ENCODE measurements around the gene ECPAS.
"Not testable (repeated sequence)": the region's sequence is repeated elsewhere in the genome, so short reads cannot be mapped to it uniquely, and the experiment has no call there.

Gene ECPAS

DNA sequence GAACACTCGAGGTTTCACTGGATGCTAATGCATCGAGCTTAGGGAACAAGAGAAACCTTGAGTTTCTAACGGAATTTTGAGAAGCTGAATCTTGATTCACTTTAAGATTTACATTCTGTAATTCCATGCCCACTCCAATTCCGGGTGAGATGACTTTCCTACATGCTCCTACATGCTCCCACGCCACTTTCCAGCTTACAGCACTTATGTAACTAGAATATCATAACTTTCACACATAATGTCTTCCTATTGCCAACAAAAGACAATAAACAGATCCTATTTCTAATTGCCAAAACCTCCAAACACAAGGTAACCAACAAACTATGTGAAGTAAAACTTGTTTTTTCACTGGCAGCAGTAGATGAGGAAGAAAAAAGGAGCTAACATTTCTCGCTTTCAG, 72.9 kb downstream of the ECPAS start:
- H2AFZ ChIP-seq (ENCODE audit: insufficient read depth, low read length, poor library complexity): no peak overlapping the region

DNA sequence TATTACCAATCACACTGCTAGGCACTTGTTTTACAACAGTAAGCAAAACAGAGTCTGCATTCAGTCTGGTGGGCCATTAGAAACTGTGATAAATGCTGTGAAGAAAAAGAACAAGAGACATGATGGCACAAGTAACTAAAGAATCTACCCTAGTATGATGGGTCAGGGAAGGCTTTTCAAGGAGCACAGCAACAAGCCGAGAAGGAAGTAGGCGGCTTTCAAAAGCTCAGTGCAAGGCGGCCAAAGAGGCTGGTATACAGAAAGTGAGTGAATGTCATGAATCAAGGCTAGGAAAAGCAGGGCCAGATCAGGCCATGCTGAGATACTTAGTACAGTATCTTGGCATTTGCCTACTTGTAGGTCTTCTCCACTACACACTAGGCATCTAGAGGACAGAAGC, 76.4 kb downstream of the ECPAS start:
- Histone ChIP-seq H3K79me2 (ENCODE audit: control insufficient read depth, insufficient read depth, low read length, poor library complexity) (no peaks in the 10 kb centered on the region), H3K14ac (ENCODE audit: low read length) (no peak overlapping the region), H3K36me3 (ENCODE audit: control insufficient read depth in 1 of 2, insufficient read depth in 2 of 2, low read length in 2 of 2) (peaks cover 16 to 27% of the 10 kb centered on the region in 2 experiments), H3K4ac (ENCODE audit: low read depth, low read length) (no peak overlapping the region), H2AFZ (ENCODE audit: insufficient read depth, low read length, poor library complexity) (no peak overlapping the region), H3K4me3 (ENCODE audit: low read depth, low read length) (no peak overlapping the region), H3K27ac (ENCODE audit: low read depth, low read length) (no peak overlapping the region), H3K79me1 (ENCODE audit: low read length) (no peaks in the 10 kb centered on the region), H3K4me1 (ENCODE audit: control insufficient read depth in 1 of 2, insufficient read depth in 2 of 2, low read length in 2 of 2) (no peaks in the 10 kb centered on the region), H2BK120ac (ENCODE audit: insufficient read depth, low read length, poor library complexity) (no peak overlapping the region), H2AK5ac (ENCODE audit: low read length) (no peak overlapping the region), H3K23ac (ENCODE audit: low read length) (no peak overlapping the region), H2BK5ac (ENCODE audit: low read depth, low read length, poor library complexity) (no peak overlapping the region), H3K18ac (ENCODE audit: low read length) (no peak overlapping the region), H3K9ac (ENCODE audit: low read length) (no peak overlapping the region), H4K91ac (ENCODE audit: low read depth, low read length) (no peak overlapping the region), H3K9me3 (ENCODE audit: insufficient read depth, low read depth, low read length) (peaks cover 2% of the 10 kb centered on the region), H3K27me3 (ENCODE audit: insufficient read depth, low read length) (no peaks in the 10 kb centered on the region), H2BK12ac (ENCODE audit: low read length) (no peak overlapping the region), H3K4me2 (ENCODE audit: low read length) (no peak overlapping the region), H4K8ac (ENCODE audit: low read depth, low read length) (no peak overlapping the region), H4K12ac (ENCODE audit: low read depth, low read length) (no peak overlapping the region)
- DNase-seq: no peak
- no CpG with 5 or more reads among the region's 3 CpGs for WGBS (ENCODE audit: extremely low coverage, insufficient coverage, insufficient read length)

More for the DNA sequence above, 72.9 kb downstream of the ECPAS start:
- no peak overlapping the region for H4K91ac ChIP-seq (ENCODE audit: low read depth, low read length)
- H3K79me1 ChIP-seq (ENCODE audit: low read length): no peaks in the 10 kb centered on the region
- no peaks in the 10 kb centered on the region for H3K4me1 ChIP-seq (ENCODE audit: control insufficient read depth in 1 of 2, insufficient read depth in 2 of 2, low read length in 2 of 2)
- no peak overlapping the region for H3K18ac ChIP-seq (ENCODE audit: low read length)
- no peak overlapping the region for H3K23ac ChIP-seq (ENCODE audit: low read length)
- no peak for DNase-seq
- H3K36me3 ChIP-seq (ENCODE audit: control insufficient read depth in 1 of 2, insufficient read depth in 2 of 2, low read length in 2 of 2): peaks cover 20 to 31% of the 10 kb centered on the region in 2 experiments
- no peak overlapping the region for H3K4me3 ChIP-seq (ENCODE audit: low read depth, low read length)
- no peak overlapping the region for H2AK5ac ChIP-seq (ENCODE audit: low read length)
- H2BK12ac ChIP-seq (ENCODE audit: low read length): no peak overlapping the region
- no peak overlapping the region for H2BK120ac ChIP-seq (ENCODE audit: insufficient read depth, low read length, poor library complexity)
- WGBS (ENCODE audit: extremely low coverage, insufficient coverage, insufficient read length): no CpG with 5 or more reads among the region's 6 CpGs
- H2BK5ac ChIP-seq (ENCODE audit: low read depth, low read length, poor library complexity): no peak overlapping the region
- H3K9me3 ChIP-seq (ENCODE audit: insufficient read depth, low read depth, low read length): no peaks in the 10 kb centered on the region
- H3K4ac ChIP-seq (ENCODE audit: low read depth, low read length): no peak overlapping the region
- H3K14ac ChIP-seq (ENCODE audit: low read length): no peak overlapping the region
- no peak overlapping the region for H3K9ac ChIP-seq (ENCODE audit: low read length)
- no peak overlapping the region for H3K27ac ChIP-seq (ENCODE audit: low read depth, low read length)
- no peaks in the 10 kb centered on the region for H3K79me2 ChIP-seq (ENCODE audit: control insufficient read depth, insufficient read depth, low read length, poor library complexity)
- no peaks in the 10 kb centered on the region for H3K27me3 ChIP-seq (ENCODE audit: insufficient read depth, low read length)
- H4K8ac ChIP-seq (ENCODE audit: low read depth, low read length): no peak overlapping the region
- no peak overlapping the region for H3K4me2 ChIP-seq (ENCODE audit: low read length)
- H4K12ac ChIP-seq (ENCODE audit: low read depth, low read length): no peak overlapping the region

DNA sequence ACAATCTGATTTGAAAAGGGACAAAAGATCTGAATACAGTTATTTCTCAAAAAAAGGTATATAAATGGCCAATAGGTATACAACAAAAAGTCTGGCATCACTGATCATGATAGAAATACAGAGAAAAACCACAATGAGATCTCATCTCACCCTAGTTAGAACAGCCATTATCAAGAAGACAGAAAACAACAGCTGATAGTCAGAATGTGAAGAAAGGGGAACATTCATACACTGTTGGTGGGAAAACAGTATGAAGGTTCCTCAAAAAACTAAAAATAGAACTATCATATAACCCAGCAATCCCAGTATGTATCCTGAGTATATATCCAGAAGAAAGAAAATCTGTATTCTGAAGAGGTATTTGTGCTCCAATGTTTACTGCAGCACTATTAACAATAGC, 78.5 kb downstream of the ECPAS start:
- H3K4ac ChIP-seq (ENCODE audit: low read depth, low read length): no peak overlapping the region
- no peaks in the 10 kb centered on the region for H3K79me1 ChIP-seq (ENCODE audit: low read length)
- H3K27ac ChIP-seq (ENCODE audit: low read depth, low read length): no peak overlapping the region
- no peak overlapping the region for H2BK5ac ChIP-seq (ENCODE audit: low read depth, low read length, poor library complexity)
- H2BK120ac ChIP-seq (ENCODE audit: insufficient read depth, low read length, poor library complexity): no peak overlapping the region
- H3K9me3 ChIP-seq (ENCODE audit: insufficient read depth, low read depth, low read length): peaks cover 2% of the 10 kb centered on the region
- H3K27me3 ChIP-seq (ENCODE audit: insufficient read depth, low read length): no peaks in the 10 kb centered on the region
- H3K36me3 ChIP-seq (ENCODE audit: control insufficient read depth in 1 of 2, insufficient read depth in 2 of 2, low read length in 2 of 2): peaks cover 16 to 19% of the 10 kb centered on the region in 2 experiments
- no peak overlapping the region for H3K14ac ChIP-seq (ENCODE audit: low read length)
- H3K23ac ChIP-seq (ENCODE audit: low read length): no peak overlapping the region
- H3K4me2 ChIP-seq (ENCODE audit: low read length): no peak overlapping the region
- H4K8ac ChIP-seq (ENCODE audit: low read depth, low read length): no peak overlapping the region
- no peak overlapping the region for H3K9ac ChIP-seq (ENCODE audit: low read length)
- no peak overlapping the region for H2BK12ac ChIP-seq (ENCODE audit: low read length)
- H3K18ac ChIP-seq (ENCODE audit: low read length): no peak overlapping the region
- H3K79me2 ChIP-seq (ENCODE audit: control insufficient read depth, insufficient read depth, low read length, poor library complexity): no peaks in the 10 kb centered on the region
- no peak for DNase-seq
- no peak overlapping the region for H2AK5ac ChIP-seq (ENCODE audit: low read length)
- no peaks in the 10 kb centered on the region for H3K4me1 ChIP-seq (ENCODE audit: control insufficient read depth in 1 of 2, insufficient read depth in 2 of 2, low read length in 2 of 2)
- H4K12ac ChIP-seq (ENCODE audit: low read depth, low read length): no peak overlapping the region
- H4K91ac ChIP-seq (ENCODE audit: low read depth, low read length): no peak overlapping the region
- H2AFZ ChIP-seq (ENCODE audit: insufficient read depth, low read length, poor library complexity): no peak overlapping the region
- no peak overlapping the region for H3K4me3 ChIP-seq (ENCODE audit: low read depth, low read length)

DNA sequence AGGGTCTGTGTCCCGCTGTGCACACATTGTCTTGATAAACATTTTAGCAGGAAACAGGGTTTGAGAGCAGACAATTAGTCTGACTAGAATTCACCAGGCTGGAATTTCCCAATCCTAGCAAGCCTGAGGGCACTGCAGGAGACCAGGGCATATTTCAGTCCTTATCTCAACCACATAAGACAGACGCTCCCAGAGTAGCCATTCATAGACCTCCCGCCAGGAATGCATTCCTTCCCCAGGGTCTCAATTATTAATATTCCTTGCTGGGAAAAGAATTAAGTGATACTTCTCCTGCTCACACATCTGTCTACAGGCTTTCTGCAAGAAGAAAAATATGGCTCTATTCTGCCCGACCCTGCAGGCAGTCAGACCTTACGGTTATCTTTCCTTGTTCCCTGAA, 82.7 kb downstream of the ECPAS start:
- not testable (repeated sequence) for H2BK120ac ChIP-seq (ENCODE audit: insufficient read depth, low read length, poor library complexity); H3K79me1 ChIP-seq (ENCODE audit: low read length); H3K23ac ChIP-seq (ENCODE audit: low read length); H4K12ac ChIP-seq (ENCODE audit: low read depth, low read length); H2BK12ac ChIP-seq (ENCODE audit: low read length); H3K4me1 ChIP-seq (ENCODE audit: control insufficient read depth in 1 of 2, insufficient read depth in 2 of 2, low read length in 2 of 2); H3K4me2 ChIP-seq (ENCODE audit: low read length); H3K27me3 ChIP-seq (ENCODE audit: insufficient read depth, low read length); H3K14ac ChIP-seq (ENCODE audit: low read length); H3K79me2 ChIP-seq (ENCODE audit: control insufficient read depth, insufficient read depth, low read length, poor library complexity); H3K27ac ChIP-seq (ENCODE audit: low read depth, low read length); H3K4ac ChIP-seq (ENCODE audit: low read depth, low read length); H2AK5ac ChIP-seq (ENCODE audit: low read length); H3K18ac ChIP-seq (ENCODE audit: low read length); H2AFZ ChIP-seq (ENCODE audit: insufficient read depth, low read length, poor library complexity); H4K8ac ChIP-seq (ENCODE audit: low read depth, low read length); H2BK5ac ChIP-seq (ENCODE audit: low read depth, low read length, poor library complexity); H3K9me3 ChIP-seq (ENCODE audit: insufficient read depth, low read depth, low read length); H3K9ac ChIP-seq (ENCODE audit: low read length); H4K91ac ChIP-seq (ENCODE audit: low read depth, low read length); H3K4me3 ChIP-seq (ENCODE audit: low read depth, low read length)
- H3K36me3 ChIP-seq (ENCODE audit: control insufficient read depth in 1 of 2, insufficient read depth in 2 of 2, low read length in 2 of 2): peaks cover 13 to 22% of the 10 kb centered on the region in 2 experiments
- WGBS (ENCODE audit: extremely low coverage, insufficient coverage, insufficient read length): no CpG with 5 or more reads among the region's 5 CpGs
- peak; percentile 5 to 33 for DNase-seq

DNA sequence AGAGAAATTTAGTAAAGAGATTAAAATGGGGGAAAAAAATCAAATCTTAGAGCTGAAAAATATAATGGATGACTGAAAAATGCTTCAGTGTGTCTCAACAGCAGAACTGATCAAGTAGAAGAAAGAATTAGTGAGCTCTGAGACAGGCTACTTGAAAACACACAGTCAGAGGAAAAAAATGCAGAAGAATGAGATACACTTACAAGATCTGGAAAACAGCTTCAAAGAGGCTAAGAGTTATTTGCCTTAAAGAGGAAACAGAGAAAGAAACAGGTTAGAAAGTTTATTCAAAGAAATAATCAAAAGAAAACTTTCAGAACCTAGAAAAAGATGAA, 83.7 kb downstream of the ECPAS start:
- Histone ChIP-seq H4K91ac (ENCODE audit: low read depth, low read length) (no peak overlapping the region), H3K4me1 (ENCODE audit: control insufficient read depth in 1 of 2, insufficient read depth in 2 of 2, low read length in 2 of 2) (peaks cover 7 to 9% of the 10 kb centered on the region in 2 experiments), H3K79me1 (ENCODE audit: low read length) (no peaks in the 10 kb centered on the region), H2BK12ac (ENCODE audit: low read length) (no peak overlapping the region), H3K23ac (ENCODE audit: low read length) (no peak overlapping the region), H3K27me3 (ENCODE audit: insufficient read depth, low read length) (no peaks in the 10 kb centered on the region), H4K12ac (ENCODE audit: low read depth, low read length) (no peak overlapping the region), H2BK5ac (ENCODE audit: low read depth, low read length, poor library complexity) (no peak overlapping the region), H2AK5ac (ENCODE audit: low read length) (no peak overlapping the region), H3K14ac (ENCODE audit: low read length) (no peak overlapping the region), H3K4me3 (ENCODE audit: low read depth, low read length) (no peak overlapping the region), H3K9me3 (ENCODE audit: insufficient read depth, low read depth, low read length) (peaks cover 5% of the 10 kb centered on the region), H4K8ac (ENCODE audit: low read depth, low read length) (no peak overlapping the region), H2BK120ac (ENCODE audit: insufficient read depth, low read length, poor library complexity) (no peak overlapping the region), H3K27ac (ENCODE audit: low read depth, low read length) (no peak overlapping the region), H3K79me2 (ENCODE audit: control insufficient read depth, insufficient read depth, low read length, poor library complexity) (peaks cover 3% of the 10 kb centered on the region), H3K4me2 (ENCODE audit: low read length) (no peak overlapping the region), H2AFZ (ENCODE audit: insufficient read depth, low read length, poor library complexity) (no peak overlapping the region), H3K4ac (ENCODE audit: low read depth, low read length) (no peak overlapping the region), H3K36me3 (ENCODE audit: control insufficient read depth in 1 of 2, insufficient read depth in 2 of 2, low read length in 2 of 2) (peaks cover 13 to 25% of the 10 kb centered on the region in 2 experiments), H3K9ac (ENCODE audit: low read length) (no peak overlapping the region), H3K18ac (ENCODE audit: low read length) (no peak overlapping the region)
- peak in 1 of 2 donors; percentile 51 for DNase-seq
